PC-3 (cell line): Measurements from ENCODE around the gene DDO. TPM values are rescaled to one million over a fixed set of nuclear protein-coding genes. Genes with fewer than 3 reads are reported as not detected.

Source experiments
- ATAC-seq: fragments of 200-7000 bp; cut with Tn5 transposase; 2 replicates; pipeline ENCODE4 v1.9.1; 2020; ENCODE audit warnings: mild to moderate bottlenecking, moderate library complexity
- BruUV-seq: library from RNA; stranded (reverse); fragments of 400-500 nt; replicated peaks from 2 replicates; lab custom pipeline; 2021; lab: Mats Ljungman, UMichigan
- CTCF ChIA-PET: fragments of 300-600 bp; sonication (Branson Sonifier 250); formaldehyde crosslinking; loops from one replicate; lab custom pipeline; 2022; ENCODE audit warnings: antibody characterized with exemption; lab: Charles Lee
- POLR2A ChIA-PET: fragments of 300-600 bp; sonication (Branson Sonifier 250); formaldehyde crosslinking; loops from one replicate; lab custom pipeline; 2022; ENCODE audit warnings: antibody characterized with exemption; ENCODE audit not compliant: unreplicated experiment; lab: Charles Lee
- DNase-seq: peaks from one replicate; pipeline ENCODE4 v3.0.0-alpha.2; 2015
- H2AFZ ChIP-seq: fragments of 300-600 bp; sonication (generic); 2 replicates; pipeline ENCODE4 v1.6.0; 2016; ENCODE audit warnings: antibody characterized with exemption, low read length
- H3F3A ChIP-seq: fragments of 300-600 bp; sonication (generic); one replicate; pipeline ENCODE4 v1.6.0; 2017; ENCODE audit warnings: antibody characterized with exemption, low read length, control low read depth, mild to moderate bottlenecking; ENCODE audit not compliant: unreplicated experiment
- H3K27ac ChIP-seq: fragments of 300-600 bp; sonication (generic); 2 replicates; pipeline ENCODE4 v1.5.1; 2016; ENCODE audit warnings: mild to moderate bottlenecking, low read length
- H3K27me3 ChIP-seq: fragments of 300-600 bp; sonication (generic); 2 replicates; pipeline ENCODE4 v1.6.1; 2016; ENCODE audit warnings: low read length, mixed read lengths
- H3K36me3 ChIP-seq: fragments of 300-600 bp; sonication (generic); 2 replicates; pipeline ENCODE4 v1.6.1; 2016; ENCODE audit warnings: low read depth, mixed run types, low read length, mixed read lengths
- H3K4me1 ChIP-seq: fragments of 300-600 bp; sonication (generic); 2 replicates; pipeline ENCODE4 v1.5.1; 2016; ENCODE audit warnings: low read length; ENCODE audit not compliant: insufficient read depth
- H3K4me2 ChIP-seq: fragments of 300-600 bp; sonication (generic); 2 replicates; pipeline ENCODE4 v1.6.0; 2016; ENCODE audit warnings: low read length
- H3K4me3 ChIP-seq: fragments of 300-600 bp; sonication (generic); 2 replicates; pipeline ENCODE4 v1.5.1; 2016; ENCODE audit warnings: mild to moderate bottlenecking, low read length, mixed read lengths
- H3K79me2 ChIP-seq: fragments of 300-600 bp; sonication (generic); 2 replicates; pipeline ENCODE4 v1.6.1; 2017; ENCODE audit warnings: low read length, mixed read lengths
- H3K9ac ChIP-seq: fragments of 300-600 bp; sonication (generic); 2 replicates; pipeline ENCODE4 v1.6.0; 2016; ENCODE audit warnings: mild to moderate bottlenecking, low read length
- H3K9me2 ChIP-seq: fragments of 300-600 bp; sonication (generic); replicated peaks from 2 replicates; pipeline ENCODE4 v1.6.1; 2016; ENCODE audit warnings: mixed run types, low read length, mixed read lengths
- H3K9me3 ChIP-seq: fragments of 300-600 bp; sonication (generic); 2 replicates; pipeline ENCODE4 v1.6.1; 2016; ENCODE audit warnings: low read length, mixed read lengths
- H4K20me1 ChIP-seq: fragments of 300-600 bp; sonication (generic); 2 replicates; pipeline ENCODE4 v1.6.1; 2016; ENCODE audit warnings: low read length, mixed read lengths
- CTCF ChIP-seq: fragments of 300-600 bp; sonication (generic); conservative IDR thresholded peaks from 2 replicates; pipeline ENCODE4 v1.5.1; 2017; ENCODE audit warnings: antibody characterized with exemption, low read depth, mild to moderate bottlenecking, low read length
- EZH2 ChIP-seq: fragments of 300-600 bp; sonication (generic); IDR thresholded peaks from one replicate; pipeline ENCODE4 v1.6.1; 2017; ENCODE audit warnings: antibody characterized with exemption, mild to moderate bottlenecking, low read length; ENCODE audit not compliant: unreplicated experiment
- EZH2phosphoT487 ChIP-seq: fragments of 300-600 bp; sonication (generic); IDR thresholded peaks from 2 replicates; pipeline ENCODE4 v1.6.1; 2018; ENCODE audit warnings: mild to moderate bottlenecking, antibody characterized with exemption, low read length, borderline replicate concordance
- intact Hi-C: fragments of 100-400 bp; cut with micrococcal nuclease; formaldehyde crosslinking; loops from 2 replicates; pipeline ENCODE4 v1.9.0; 2023
- total RNA-seq: library from RNA; depleted of rRNA; stranded (reverse); fragments of >200 nt; gene quantifications from 2 replicates; pipeline ENCODE4 v1.2.3, GENCODE V29; 2014

Gene DDO
- total RNA-seq, 1 experiment from 2014 or later: not detected

GRCh38 chr6:110392727-110393126, 22.6 kb downstream of the DDO start:
- no peak overlapping the region for H3K9ac ChIP-seq
- H3K4me3 ChIP-seq: no peak overlapping the region
- no peak overlapping the region for H3K4me2 ChIP-seq
- intact Hi-C loops: loop anchor here (5.0 kb wide), 1 partner anchor 350 kb away; no protein-coding TSS in a partner anchor
- ChIA-PET POLR2A (no interaction called here), CTCF (no interaction called here)
- no peaks in the 10 kb centered on the region for H3K4me1 ChIP-seq
- no peak overlapping the region for H2AFZ ChIP-seq
- no peaks in the 10 kb centered on the region for H3K27me3 ChIP-seq
- H3K9me3 ChIP-seq: no peaks in the 10 kb centered on the region
- no peak for DNase-seq
- ATAC-seq: no peak
- H3K27ac ChIP-seq: no peak overlapping the region
- TF ChIP-seq CTCF (no peak), EZH2 (no peak), EZH2phosphoT487 (no peak)
- no peaks in the 10 kb centered on the region for H4K20me1 ChIP-seq
- H3K79me2 ChIP-seq: no peaks in the 10 kb centered on the region
- H3K9me2 ChIP-seq: no peaks in the 10 kb centered on the region
- no TSS peak for BruUV-seq
- H3F3A ChIP-seq: no peaks in the 10 kb centered on the region
- H3K36me3 ChIP-seq: no peaks in the 10 kb centered on the region; the same call in 1 of the 2 replicates

DNA sequence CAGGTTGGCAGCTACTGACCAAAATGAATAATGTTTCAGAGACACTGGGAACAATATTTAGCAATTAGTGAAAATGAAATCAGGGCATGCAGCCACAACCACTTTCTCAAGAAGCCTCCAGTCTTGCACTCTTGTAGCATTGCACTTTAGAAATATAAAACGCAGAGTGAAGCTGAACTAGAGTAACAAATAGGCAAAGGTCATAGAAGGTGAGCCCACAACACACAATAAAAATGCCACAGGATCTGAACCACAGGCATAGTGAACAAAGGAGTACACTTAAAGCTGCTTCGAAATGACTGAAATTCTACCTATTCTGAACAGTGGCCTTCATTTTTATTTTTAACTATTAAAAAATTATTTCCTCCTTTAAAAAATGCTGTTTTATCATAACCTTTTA, 25.0 kb downstream of the DDO start:
- no peaks in the 10 kb centered on the region for H3K9me2 ChIP-seq
- BruUV-seq: no TSS peak
- ATAC-seq: no peak
- ChIA-PET CTCF (no interaction called here), POLR2A (no interaction called here)
- TF ChIP-seq EZH2phosphoT487: no peak
- TF ChIP-seq EZH2: no peak
- no peak for TF ChIP-seq CTCF
- H3K79me2 ChIP-seq: no peaks in the 10 kb centered on the region
- H3K36me3 ChIP-seq: no peaks in the 10 kb centered on the region; the same call in 1 of the 2 replicates
- no peak overlapping the region for H3K9ac ChIP-seq
- no peaks in the 10 kb centered on the region for H3K4me1 ChIP-seq
- H4K20me1 ChIP-seq: no peaks in the 10 kb centered on the region
- no peaks in the 10 kb centered on the region for H3F3A ChIP-seq
- H3K27ac ChIP-seq: no peak overlapping the region
- DNase-seq: no peak
- no peaks in the 10 kb centered on the region for H3K27me3 ChIP-seq
- no peak overlapping the region for H3K4me2 ChIP-seq
- H3K4me3 ChIP-seq: no peak overlapping the region
- no peak overlapping the region for H2AFZ ChIP-seq
- intact Hi-C loops: loop anchor here (1.0 to 5.0 kb wide), 3 partner anchors 212 to 685 kb away; no protein-coding TSS in a partner anchor
- H3K9me3 ChIP-seq: no peaks in the 10 kb centered on the region

- H3K79me2 ChIP-seq: no peaks in the 10 kb centered on the region
- H2AFZ ChIP-seq: no peak overlapping the region
- no peaks in the 10 kb centered on the region for H3K4me1 ChIP-seq
- CTCF ChIA-PET: no interaction called here
- intact Hi-C loops: loop anchor here (1.0 to 5.0 kb wide), 3 partner anchors 212 to 685 kb away; no protein-coding TSS in a partner anchor
- no peak for DNase-seq
- H3K9me2 ChIP-seq: no peaks in the 10 kb centered on the region
- no peaks in the 10 kb centered on the region for H3F3A ChIP-seq
- H3K4me3 ChIP-seq: no peak overlapping the region
- H3K4me2 ChIP-seq: no peak overlapping the region
- TF ChIP-seq CTCF (no peak), EZH2 (no peak), EZH2phosphoT487 (no peak)
- H4K20me1 ChIP-seq: no peaks in the 10 kb centered on the region
- no TSS peak for BruUV-seq
- POLR2A ChIA-PET: no interaction called here
- ATAC-seq: peak; percentile 29; the same call in 1 of the 2 replicates
- H3K36me3 ChIP-seq: no peaks in the 10 kb centered on the region; the same call in 1 of the 2 replicates
- no peak overlapping the region for H3K27ac ChIP-seq
- H3K27me3 ChIP-seq: no peaks in the 10 kb centered on the region
- no peak overlapping the region for H3K9ac ChIP-seq
- no peaks in the 10 kb centered on the region for H3K9me3 ChIP-seq
Observed at GRCh38 chr6:110389689-110390382, 25.5 kb downstream of the DDO start.
